H9 (cell line): ENCODE measurements around the gene ZBTB38. TPM values are rescaled to one million over a fixed set of nuclear protein-coding genes. Genes with fewer than 3 reads are reported as not detected.

Experiments
- DNase-seq: peaks from one replicate; pipeline ENCODE4 v3.0.0-alpha.2; 2017
- H2AFZ ChIP-seq: one replicate; pipeline ENCODE4 v1.6.1; 2013; ENCODE audit warnings: mild to moderate bottlenecking, low read length, control low read depth, moderate library complexity
- H2AK5ac ChIP-seq: 2 replicates; pipeline ENCODE4 v1.6.1; 2013; ENCODE audit warnings: low read length, control low read depth, mixed read lengths; ENCODE audit not compliant: insufficient read length
- H2BK120ac ChIP-seq: one replicate; pipeline ENCODE4 v1.6.1; 2013; ENCODE audit warnings: low read depth, mild to moderate bottlenecking, low read length, control low read depth, inconsistent platforms; ENCODE audit not compliant: poor library complexity, severe bottlenecking
- H2BK12ac ChIP-seq: 2 replicates; pipeline ENCODE4 v1.6.1; 2013; ENCODE audit warnings: low read length, control low read depth, mixed read lengths, low read depth; ENCODE audit not compliant: insufficient read length
- H2BK15ac ChIP-seq: 2 replicates; pipeline ENCODE4 v1.6.1; 2013; ENCODE audit warnings: low read depth, low read length, control low read depth
- H2BK20ac ChIP-seq: one replicate; pipeline ENCODE4 v1.6.1; 2013; ENCODE audit warnings: low read depth, mild to moderate bottlenecking, low read length, control low read depth, inconsistent platforms; ENCODE audit not compliant: poor library complexity, severe bottlenecking
- H2BK5ac ChIP-seq: 2 replicates; pipeline ENCODE4 v1.6.1; 2013; ENCODE audit warnings: low read length, control low read depth, mixed read lengths; ENCODE audit not compliant: insufficient read length
- H3K14ac ChIP-seq: 2 replicates; pipeline ENCODE4 v1.6.1; 2013; ENCODE audit warnings: low read length, control low read depth; ENCODE audit not compliant: insufficient read depth
- H3K18ac ChIP-seq: 2 replicates; pipeline ENCODE4 v1.6.1; 2013; ENCODE audit warnings: low read depth, mild to moderate bottlenecking, mixed read lengths, low read length, control low read depth; ENCODE audit not compliant: insufficient read length
- H3K23ac ChIP-seq: 2 replicates; pipeline ENCODE4 v1.6.1; 2013; ENCODE audit warnings: low read length, control low read depth, mixed read lengths, low read depth; ENCODE audit not compliant: insufficient read length
- H3K23me2 ChIP-seq: 2 replicates; pipeline ENCODE4 v1.6.1; 2013; ENCODE audit warnings: low read depth, mild to moderate bottlenecking, mixed read lengths, low read length, control low read depth; ENCODE audit not compliant: insufficient read length, poor library complexity, severe bottlenecking
- H3K27ac ChIP-seq: 2 replicates; pipeline ENCODE4 v1.5.1; 2013; ENCODE audit warnings: low read length, control low read depth, mixed read lengths, low read depth; ENCODE audit not compliant: insufficient read length
- H3K27me3 ChIP-seq: 2 replicates; pipeline ENCODE4 v1.6.1; 2013; ENCODE audit warnings: low read length, control low read depth, inconsistent platforms; ENCODE audit not compliant: insufficient read depth
- H3K4ac ChIP-seq: 2 replicates; pipeline ENCODE4 v1.6.1; 2013; ENCODE audit warnings: low read depth, mild to moderate bottlenecking, control low read depth, inconsistent platforms, low read length, moderate library complexity
- H3K4me1 ChIP-seq: 2 replicates; pipeline ENCODE4 v1.6.1; 2013; ENCODE audit warnings: low read length, control low read depth, inconsistent platforms; ENCODE audit not compliant: insufficient read depth
- H3K4me2 ChIP-seq: 2 replicates; pipeline ENCODE4 v1.6.1; 2013; ENCODE audit warnings: low read length, control low read depth, mixed read lengths; ENCODE audit not compliant: insufficient read length, insufficient read depth
- H3K56ac ChIP-seq: 2 replicates; pipeline ENCODE4 v1.6.1; 2013; ENCODE audit warnings: low read depth, mild to moderate bottlenecking, mixed read lengths, low read length, control low read depth; ENCODE audit not compliant: insufficient read length
- H3K79me1 ChIP-seq: 2 replicates; pipeline ENCODE4 v1.6.1; 2013; ENCODE audit warnings: low read depth, mild to moderate bottlenecking, moderate library complexity, low read length, control low read depth, inconsistent platforms; ENCODE audit not compliant: insufficient read depth, poor library complexity, severe bottlenecking
- H3K79me2 ChIP-seq: 2 replicates; pipeline ENCODE4 v1.6.1; 2013; ENCODE audit warnings: low read length, control low read depth, inconsistent platforms; ENCODE audit not compliant: insufficient read depth
- H3K9ac ChIP-seq: 2 replicates; pipeline ENCODE4 v1.6.1; 2013; ENCODE audit warnings: low read length, control low read depth, mixed read lengths; ENCODE audit not compliant: insufficient read length; ENCODE audit errors: extremely low read depth
- H3K9me3 ChIP-seq: one replicate; pipeline ENCODE4 v1.6.1; 2013; ENCODE audit warnings: low read depth, low read length, inconsistent platforms; ENCODE audit not compliant: control insufficient read depth
- H3T11ph ChIP-seq: one replicate; pipeline ENCODE4 v1.6.1; 2013; ENCODE audit warnings: mild to moderate bottlenecking, low read length, control low read depth, inconsistent platforms
- H4K20me1 ChIP-seq: one replicate; pipeline ENCODE4 v1.6.1; 2013; ENCODE audit not compliant: control insufficient read depth, insufficient read length, insufficient read depth
- H4K5ac ChIP-seq: 2 replicates; pipeline ENCODE4 v1.6.1; 2013; ENCODE audit warnings: low read depth, mild to moderate bottlenecking, mixed read lengths, low read length, control low read depth; ENCODE audit not compliant: insufficient read length
- H4K8ac ChIP-seq: replicated peaks from 2 replicates; pipeline ENCODE4 v1.6.1; 2013; ENCODE audit warnings: low read length, control low read depth, mixed read lengths, low read depth; ENCODE audit not compliant: insufficient read length
- H4K91ac ChIP-seq: 2 replicates; pipeline ENCODE4 v1.6.1; 2013; ENCODE audit warnings: low read depth, mild to moderate bottlenecking, moderate library complexity, mixed read lengths, low read length, control low read depth; ENCODE audit not compliant: insufficient read length
- H3K27ac Mint-ChIP-seq, 3 experiments: 2 replicates in 2 of 3; 3 replicates in 1 of 3; pipeline ENCODE4 v1.8.0; 2020 to 2021; ENCODE audit warnings: mixed read lengths in 3 of 3, mild to moderate bottlenecking in 1 of 3, moderate library complexity in 1 of 3
- H3K27me3 Mint-ChIP-seq: 2 replicates; pipeline ENCODE4 v1.8.0; 2021; ENCODE audit warnings: low read depth, mild to moderate bottlenecking, moderate library complexity, mixed read lengths
- H3K36me3 Mint-ChIP-seq, 3 experiments: 2 replicates in 2 of 3; 3 replicates in 1 of 3; pipeline ENCODE4 v1.8.0; 2020 to 2021; ENCODE audit warnings: low read depth in 3 of 3, mixed read lengths in 3 of 3; ENCODE audit not compliant: insufficient read depth in 1 of 3
- H3K4me1 Mint-ChIP-seq, 2 experiments: 2 replicates each; pipeline ENCODE4 v1.8.0; 2020; ENCODE audit warnings: mixed read lengths in 2 of 2
- H3K4me3 Mint-ChIP-seq, 2 experiments: 2 replicates in 1 of 2; 3 replicates in 1 of 2; pipeline ENCODE4 v1.8.0; 2020 to 2021; ENCODE audit warnings: mild to moderate bottlenecking in 2 of 2, mixed read lengths in 2 of 2, moderate library complexity in 1 of 2
- H3K9me3 Mint-ChIP-seq, 2 experiments: 2 replicates in 1 of 2; 3 replicates in 1 of 2; pipeline ENCODE4 v1.8.0; 2020; ENCODE audit warnings: mild to moderate bottlenecking in 2 of 2, mixed read lengths in 2 of 2, moderate library complexity in 1 of 2
- CTCF ChIP-seq: fragments of 200-600 bp; sonication (generic); conservative IDR thresholded peaks from 3 replicates; pipeline ENCODE4 v1.8.0; 2021; ENCODE audit warnings: antibody characterized with exemption, mild to moderate bottlenecking
- total RNA-seq: library from RNA; stranded (reverse); gene quantifications from 2 replicates; pipeline ENCODE4 v1.2.1, GENCODE V29; 2021

The ZBTB38 gene
- total RNA-seq, 1 experiment from 2014 or later: 14.6 TPM

- Histone ChIP-seq H4K5ac (no peak overlapping the region), H4K91ac (no peak overlapping the region), H2BK20ac (no peak overlapping the region), H3K4me1 (peaks cover 18% of the 10 kb centered on the region; the same call in 1 of the 2 replicates), H4K8ac (no peak overlapping the region), H3K18ac (no peak overlapping the region), H3K9ac (no peak overlapping the region), H2AK5ac (no peak overlapping the region), H4K20me1 (no peaks in the 10 kb centered on the region), H3K27ac (no peak overlapping the region), H3K23me2 (no peaks in the 10 kb centered on the region), H2BK120ac (no peak overlapping the region), H3K4me2 (no peak overlapping the region), H3T11ph (no peak overlapping the region), H2BK5ac (no peak overlapping the region), H3K79me1 (no peaks in the 10 kb centered on the region), H3K27me3 (no peaks in the 10 kb centered on the region), H3K23ac (no peak overlapping the region), H3K79me2 (no peaks in the 10 kb centered on the region), H3K4ac (no peak overlapping the region), H3K9me3 (no peaks in the 10 kb centered on the region), H3K56ac (no peak overlapping the region), H2BK15ac (no peak overlapping the region), H3K14ac (no peak overlapping the region), H2BK12ac (no peak overlapping the region), H2AFZ (no peak overlapping the region)
- TF ChIP-seq CTCF: no peak
- Mint-ChIP-seq H3K4me1 (peaks cover 63 to 64% of the 10 kb centered on the region in 2 experiments), H3K27me3 (peaks cover 2% of the 10 kb centered on the region), H3K36me3 (no peaks in the 10 kb centered on the region; a peak in 1 of 7 replicates), H3K4me3 (no peak overlapping the region), H3K9me3 (no peaks in the 10 kb centered on the region; a peak in 1 of 5 replicates), H3K27ac (no peak overlapping the region)
- no peak for DNase-seq
Measured at GRCh38 chr3:141371882-141372281, 3.6 kb downstream of the ZBTB38 start.
